Mucosa of stomach (tissue), 1 donor: Measurements from ENCODE around the gene STAP2.
A peak's percentile ranks its signal among the peaks of the same experiment; 100 is the strongest.

ENCODE experiments used
- H3K27me3 ChIP-seq: one replicate; pipeline ENCODE4 v1.7.0; 2013; ENCODE audit warnings: mild to moderate bottlenecking, low read length; ENCODE audit not compliant: control insufficient read depth, insufficient read depth
- H3K36me3 ChIP-seq: one replicate; pipeline ENCODE4 v1.7.0; 2013; ENCODE audit warnings: low read length; ENCODE audit not compliant: control insufficient read depth, insufficient read depth
- H3K4me1 ChIP-seq: one replicate; pipeline ENCODE4 v1.7.0; 2013; ENCODE audit warnings: mild to moderate bottlenecking, low read length; ENCODE audit not compliant: control insufficient read depth, insufficient read depth
- H3K4me3 ChIP-seq: one replicate; pipeline ENCODE4 v1.7.0; 2013; ENCODE audit warnings: low read length
- H3K9ac ChIP-seq: one replicate; pipeline ENCODE4 v1.7.0; 2013; ENCODE audit warnings: mild to moderate bottlenecking, low read length, moderate library complexity
- H3K9me3 ChIP-seq: one replicate; pipeline ENCODE4 v1.7.0; 2013; ENCODE audit warnings: mild to moderate bottlenecking, low read length, moderate library complexity; ENCODE audit not compliant: control insufficient read depth
- donor health status: Pancreatic carcinoma.

The STAP2 gene

DNA sequence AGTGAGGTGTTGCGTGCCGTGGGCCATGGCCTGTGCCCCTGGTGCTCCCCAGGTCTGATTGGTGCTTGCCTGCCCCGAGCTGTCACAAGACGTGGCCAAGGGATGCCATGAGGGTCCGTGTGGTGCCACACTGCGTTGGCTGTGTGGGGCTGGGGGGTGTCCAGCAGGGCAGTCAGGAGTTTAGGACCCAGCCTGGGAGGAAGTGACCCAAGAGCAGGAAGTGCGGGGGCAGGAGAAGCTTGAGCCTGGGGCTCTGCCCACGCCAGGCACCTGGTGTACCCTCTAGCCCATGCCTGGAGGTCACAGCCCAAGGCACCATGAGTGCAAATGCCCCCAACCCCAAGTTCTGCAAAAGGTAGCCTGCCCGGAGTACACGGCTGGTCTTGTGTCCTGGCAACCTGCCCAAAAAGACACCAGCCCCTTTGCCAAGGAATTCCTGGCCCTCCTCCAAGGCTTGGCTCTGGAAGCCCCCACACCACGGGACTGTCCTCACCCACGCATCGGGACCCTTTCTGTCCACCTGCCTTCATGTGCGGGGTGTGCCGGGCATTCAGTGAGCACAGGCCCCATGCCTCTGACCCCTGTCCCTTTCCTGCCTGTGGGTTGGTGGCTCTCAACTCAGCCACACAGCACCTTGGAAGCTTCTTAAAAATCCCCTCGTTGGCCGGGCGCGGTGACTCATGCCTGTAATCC lies 29.6 kb upstream of the STAP2 start:
- Histone ChIP-seq H3K27me3 (no peaks in the 10 kb centered on the region), H3K4me1 (peaks cover 43% of the 10 kb centered on the region), H3K9ac (peak overlapping the region; percentile 50), H3K9me3 (no peaks in the 10 kb centered on the region), H3K4me3 (no peak overlapping the region), H3K36me3 (peaks cover 10% of the 10 kb centered on the region)

DNA sequence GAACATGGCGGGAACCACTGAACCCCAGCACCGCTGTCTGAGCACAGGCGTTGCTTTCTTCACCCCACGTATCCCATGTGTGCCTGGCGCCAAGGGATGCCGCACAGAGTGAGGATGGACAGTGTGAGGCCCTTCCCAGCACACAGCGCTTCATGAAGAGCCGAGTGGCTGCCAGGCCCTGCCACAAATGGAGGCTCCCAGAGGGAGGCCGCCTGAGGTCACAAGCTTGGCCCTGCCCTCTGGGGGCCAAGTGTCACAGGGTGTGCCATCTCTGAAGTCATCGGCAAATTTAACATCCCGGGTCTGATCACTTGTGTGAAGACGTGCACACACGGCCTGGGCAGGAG lies 29.1 kb upstream of the STAP2 start:
- Histone ChIP-seq H3K36me3 (peaks cover 15% of the 10 kb centered on the region), H3K9ac (no peak overlapping the region), H3K4me1 (peaks cover 38% of the 10 kb centered on the region), H3K4me3 (no peak overlapping the region), H3K9me3 (no peaks in the 10 kb centered on the region), H3K27me3 (no peaks in the 10 kb centered on the region)

DNA sequence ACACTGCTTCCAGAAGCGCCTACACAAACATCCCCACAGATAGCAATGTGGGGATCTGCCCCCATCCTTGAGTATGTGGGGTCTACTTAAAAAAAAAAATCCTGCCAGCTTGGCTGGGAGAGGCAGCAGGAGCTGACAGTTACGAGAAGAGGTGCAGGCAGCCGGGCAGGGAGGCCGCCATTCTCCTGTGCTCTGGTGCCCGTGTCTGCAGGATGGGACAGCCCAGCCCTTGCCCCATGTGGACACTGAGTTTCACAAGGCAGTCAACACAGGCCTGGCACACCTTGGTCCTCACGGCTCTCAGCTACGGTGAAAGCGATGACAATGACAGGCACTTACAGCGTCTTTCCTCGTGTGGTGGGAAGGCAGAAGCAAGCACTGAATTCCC lies 28.7 kb upstream of the STAP2 start:
- Histone ChIP-seq H3K27me3 (no peaks in the 10 kb centered on the region), H3K36me3 (peaks cover 19% of the 10 kb centered on the region), H3K9ac (no peak overlapping the region), H3K9me3 (no peaks in the 10 kb centered on the region), H3K4me1 (peaks cover 34% of the 10 kb centered on the region), H3K4me3 (no peak overlapping the region)

DNA sequence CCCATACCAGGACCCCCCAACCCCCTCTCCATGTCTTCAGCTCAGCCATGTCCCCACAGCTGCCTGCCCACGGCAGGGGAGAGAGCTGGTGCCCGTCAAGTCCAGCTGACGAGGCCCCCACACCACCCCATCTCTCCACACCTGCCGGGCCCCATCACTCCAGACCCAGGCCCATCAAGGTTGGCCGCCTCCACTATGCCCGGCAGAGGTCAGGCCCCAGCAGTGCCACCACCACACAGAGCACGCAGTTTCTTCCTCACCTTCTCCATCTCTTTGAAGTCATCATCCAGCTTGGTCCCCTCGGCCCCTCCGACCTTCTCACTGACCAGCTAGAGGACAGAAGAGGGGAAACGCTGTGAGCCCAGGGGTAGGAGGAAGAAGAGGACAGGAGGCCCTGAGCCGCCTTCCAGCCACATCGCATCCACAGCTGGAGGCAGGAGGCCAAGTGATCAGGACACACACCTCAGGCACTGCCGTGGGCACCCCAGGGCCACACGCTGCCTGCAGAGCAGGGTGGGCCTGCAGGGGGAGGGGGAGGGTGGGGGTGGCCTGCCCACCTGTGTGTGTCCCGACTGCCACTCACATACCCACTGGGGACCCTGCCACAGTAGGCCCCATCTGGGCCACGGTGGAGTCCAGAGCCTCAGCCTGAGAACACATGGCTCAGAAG lies 28.2 kb upstream of the STAP2 start:
- H3K4me3 ChIP-seq = no peak overlapping the region
- H3K9ac ChIP-seq = no peak overlapping the region
- no peaks in the 10 kb centered on the region for H3K9me3 ChIP-seq
- no peaks in the 10 kb centered on the region for H3K27me3 ChIP-seq
- peaks cover 34% of the 10 kb centered on the region for H3K4me1 ChIP-seq
- H3K36me3 ChIP-seq = peaks cover 20% of the 10 kb centered on the region

DNA sequence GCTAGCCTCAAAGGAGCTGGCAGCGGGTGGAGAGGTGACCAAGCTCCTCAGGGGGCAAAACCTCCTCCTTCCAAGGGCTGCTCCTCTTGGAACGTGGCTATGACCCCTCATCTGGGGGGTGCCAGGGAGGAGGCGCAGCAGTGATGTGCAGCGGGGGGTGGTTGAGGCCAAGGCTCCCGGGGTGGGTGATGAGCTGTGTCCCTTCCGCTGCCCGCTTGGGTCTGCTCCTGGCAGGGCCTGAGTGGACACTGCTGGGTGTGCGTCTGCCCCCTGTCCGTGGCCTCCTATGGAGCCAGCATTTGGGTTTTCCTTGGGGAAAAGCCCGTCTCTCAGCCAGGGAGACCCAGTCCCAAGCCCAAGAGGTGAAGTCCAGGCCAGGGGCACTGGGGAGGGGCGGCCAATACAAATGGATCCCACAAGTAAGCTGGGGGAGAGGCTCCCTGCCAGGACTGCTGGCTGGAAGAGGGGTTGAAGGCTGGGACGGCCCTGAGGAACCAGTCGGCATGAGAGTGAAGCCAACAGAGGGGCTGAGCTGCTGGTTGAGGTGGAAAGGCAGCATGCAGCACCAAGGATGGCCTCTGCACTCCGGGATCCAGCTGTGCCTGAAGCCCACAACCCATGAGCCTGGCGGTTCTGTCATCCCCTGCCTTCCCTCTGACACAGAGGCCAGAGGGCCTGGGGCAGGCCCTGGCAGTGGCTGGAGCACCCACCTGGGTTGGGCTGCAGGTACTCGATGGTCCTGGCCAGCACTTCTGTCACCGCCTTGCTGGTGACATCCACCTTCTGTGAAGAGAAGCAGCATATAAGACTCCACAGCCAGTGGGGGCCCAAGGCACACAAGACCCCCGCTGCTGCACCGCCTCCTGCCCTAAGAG lies 27.4 kb upstream of the STAP2 start:
- Histone ChIP-seq H3K4me3 (no peak overlapping the region), H3K36me3 (peaks cover 20% of the 10 kb centered on the region), H3K27me3 (no peaks in the 10 kb centered on the region)

DNA sequence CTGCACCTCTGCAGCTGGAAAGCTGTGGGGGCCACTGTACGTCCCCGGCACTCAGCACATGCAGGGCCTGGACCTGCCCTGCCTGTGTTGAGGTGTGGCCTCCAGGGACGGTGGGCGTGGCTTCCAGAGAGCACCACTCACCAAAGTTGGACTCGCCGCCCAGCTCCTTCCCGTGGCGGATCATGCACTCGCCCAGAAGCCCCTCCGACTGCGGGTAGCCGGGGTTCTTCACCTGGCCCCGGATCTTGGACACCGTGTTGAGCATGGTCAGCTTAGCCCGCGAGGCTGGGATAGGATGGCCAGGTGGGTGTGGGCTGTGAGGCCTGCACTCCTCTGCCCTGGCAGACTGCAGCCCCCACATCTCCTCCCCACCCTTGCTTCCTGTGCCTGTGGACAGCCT lies 26.7 kb upstream of the STAP2 start:
- Histone ChIP-seq H3K27me3 (no peaks in the 10 kb centered on the region), H3K9ac (no peak overlapping the region), H3K4me1 (peaks cover 26% of the 10 kb centered on the region), H3K9me3 (no peaks in the 10 kb centered on the region), H3K36me3 (peaks cover 20% of the 10 kb centered on the region), H3K4me3 (no peak overlapping the region)

More for the DNA sequence above, 27.4 kb upstream of the STAP2 start:
- no peak overlapping the region for H3K9ac ChIP-seq
- peaks cover 30% of the 10 kb centered on the region for H3K4me1 ChIP-seq
- no peaks in the 10 kb centered on the region for H3K9me3 ChIP-seq

DNA sequence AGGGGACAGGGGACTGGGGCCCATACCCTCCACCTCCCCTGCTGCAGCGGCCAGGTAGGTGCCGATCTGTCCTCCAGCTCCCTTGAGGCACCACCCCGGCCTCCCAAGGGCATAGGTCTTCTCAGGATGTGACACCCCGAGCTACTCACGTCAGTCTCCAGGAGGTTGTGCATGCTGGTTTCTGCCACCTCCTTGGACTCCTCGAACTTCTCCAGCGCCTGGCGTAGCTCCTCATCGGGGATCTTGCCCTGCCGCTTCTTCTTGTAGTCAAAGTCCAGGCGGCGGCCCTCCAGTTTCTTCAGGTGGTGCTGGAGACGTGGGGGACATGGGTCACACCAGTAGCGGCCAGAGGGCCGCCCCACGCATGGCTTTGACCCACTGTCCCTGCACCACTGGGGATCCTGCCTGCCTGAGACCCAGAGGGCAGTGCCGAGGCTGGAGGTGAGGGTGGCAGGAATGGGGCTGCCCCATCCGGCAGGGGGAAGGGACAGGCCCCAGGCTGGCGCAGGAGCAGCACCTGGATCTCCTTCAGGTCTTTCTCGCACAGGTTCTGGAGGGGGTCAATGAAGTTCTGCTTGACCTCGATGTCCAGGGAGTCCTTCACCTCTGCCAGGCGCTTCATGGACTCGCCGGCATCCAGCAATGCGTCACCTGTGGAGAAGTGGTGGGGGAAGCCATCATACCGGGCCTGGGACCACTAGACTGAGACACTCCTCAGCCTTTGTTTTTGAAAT lies 25.1 kb upstream of the STAP2 start:
- H3K36me3 ChIP-seq = peaks cover 20% of the 10 kb centered on the region
- H3K4me1 ChIP-seq = peaks cover 10% of the 10 kb centered on the region
- no peak overlapping the region for H3K4me3 ChIP-seq
- H3K27me3 ChIP-seq = no peaks in the 10 kb centered on the region
- no peak overlapping the region for H3K9ac ChIP-seq
- H3K9me3 ChIP-seq = no peaks in the 10 kb centered on the region

DNA sequence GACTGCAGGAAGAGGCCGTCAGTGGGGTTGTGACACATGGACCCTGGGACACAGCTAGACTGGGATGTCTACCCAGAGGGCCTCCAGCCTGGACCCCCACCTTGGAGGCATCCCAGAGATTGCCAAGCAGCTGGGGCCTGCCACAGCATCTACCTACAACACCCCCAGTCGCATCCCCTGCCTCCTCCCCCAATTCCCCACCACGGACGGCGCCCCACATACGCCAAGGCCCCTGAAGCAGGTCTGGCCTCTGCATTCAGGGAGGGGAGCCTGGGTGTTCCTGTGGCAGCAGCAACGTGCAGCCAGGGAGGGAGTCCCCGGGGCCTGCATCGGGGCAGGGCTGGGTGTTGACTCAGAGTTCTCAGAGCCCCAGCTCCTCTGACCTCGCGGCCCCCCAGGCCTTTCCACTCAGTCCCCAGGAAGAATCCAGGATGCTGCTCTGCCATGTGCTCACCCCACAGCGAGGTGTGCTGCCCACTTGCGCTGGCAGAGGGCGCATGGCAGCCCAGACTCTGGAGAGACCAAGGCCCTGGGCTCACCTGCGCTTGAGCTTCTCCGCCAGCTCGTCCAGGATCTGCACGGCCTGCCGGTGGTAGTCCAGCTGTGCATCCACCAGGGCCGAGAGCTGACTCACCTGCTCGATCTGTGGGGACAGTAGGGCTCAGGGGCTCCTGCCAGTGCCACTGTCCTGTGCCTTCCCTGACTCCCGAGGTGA lies 24.4 kb upstream of the STAP2 start:
- no peak overlapping the region for H3K4me3 ChIP-seq
- H3K4me1 ChIP-seq = peaks cover 3% of the 10 kb centered on the region
- no peaks in the 10 kb centered on the region for H3K27me3 ChIP-seq
- H3K9me3 ChIP-seq = no peaks in the 10 kb centered on the region
- H3K9ac ChIP-seq = no peak overlapping the region
- peaks cover 20% of the 10 kb centered on the region for H3K36me3 ChIP-seq

DNA sequence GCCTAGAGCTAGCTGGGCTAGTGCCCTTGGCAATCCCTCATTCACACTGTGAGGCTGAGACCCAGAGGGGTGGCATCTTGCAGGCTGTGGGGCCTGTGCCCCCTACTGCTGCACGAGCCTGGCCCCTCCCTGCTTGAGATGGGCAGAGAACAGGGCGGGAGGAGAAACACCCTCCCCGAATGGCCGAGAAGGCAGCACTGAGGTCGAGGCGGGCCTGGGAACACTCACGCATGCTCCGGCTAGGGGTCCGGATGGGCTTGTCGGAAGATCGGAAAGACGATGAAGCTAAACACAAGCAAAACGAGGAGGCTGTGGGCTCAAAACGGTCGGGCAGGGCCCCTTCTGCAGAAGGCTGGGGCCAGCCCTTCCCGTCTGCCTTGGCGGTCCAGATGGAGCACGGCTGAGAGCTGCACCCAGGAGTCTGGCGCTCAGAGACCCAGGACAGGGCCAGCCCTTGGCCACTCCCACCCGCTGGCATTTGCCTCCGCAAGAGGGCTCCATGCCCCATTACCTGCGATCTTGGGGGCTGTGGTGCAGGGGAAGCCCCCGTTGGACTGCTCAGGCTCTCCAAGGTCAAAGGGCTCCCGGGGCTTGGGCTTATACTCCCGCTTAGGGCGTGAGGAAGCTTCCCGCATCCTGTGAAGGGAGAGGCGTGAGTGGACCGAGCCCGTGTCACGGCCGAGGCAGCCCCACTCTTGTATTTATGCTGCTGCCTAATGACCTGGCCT lies 23.6 kb upstream of the STAP2 start:
- H3K36me3 ChIP-seq = peaks cover 20% of the 10 kb centered on the region
- H3K4me3 ChIP-seq = no peak overlapping the region
- no peaks in the 10 kb centered on the region for H3K4me1 ChIP-seq
- H3K27me3 ChIP-seq = no peaks in the 10 kb centered on the region
- H3K9ac ChIP-seq = no peak overlapping the region
- H3K9me3 ChIP-seq = no peaks in the 10 kb centered on the region

DNA sequence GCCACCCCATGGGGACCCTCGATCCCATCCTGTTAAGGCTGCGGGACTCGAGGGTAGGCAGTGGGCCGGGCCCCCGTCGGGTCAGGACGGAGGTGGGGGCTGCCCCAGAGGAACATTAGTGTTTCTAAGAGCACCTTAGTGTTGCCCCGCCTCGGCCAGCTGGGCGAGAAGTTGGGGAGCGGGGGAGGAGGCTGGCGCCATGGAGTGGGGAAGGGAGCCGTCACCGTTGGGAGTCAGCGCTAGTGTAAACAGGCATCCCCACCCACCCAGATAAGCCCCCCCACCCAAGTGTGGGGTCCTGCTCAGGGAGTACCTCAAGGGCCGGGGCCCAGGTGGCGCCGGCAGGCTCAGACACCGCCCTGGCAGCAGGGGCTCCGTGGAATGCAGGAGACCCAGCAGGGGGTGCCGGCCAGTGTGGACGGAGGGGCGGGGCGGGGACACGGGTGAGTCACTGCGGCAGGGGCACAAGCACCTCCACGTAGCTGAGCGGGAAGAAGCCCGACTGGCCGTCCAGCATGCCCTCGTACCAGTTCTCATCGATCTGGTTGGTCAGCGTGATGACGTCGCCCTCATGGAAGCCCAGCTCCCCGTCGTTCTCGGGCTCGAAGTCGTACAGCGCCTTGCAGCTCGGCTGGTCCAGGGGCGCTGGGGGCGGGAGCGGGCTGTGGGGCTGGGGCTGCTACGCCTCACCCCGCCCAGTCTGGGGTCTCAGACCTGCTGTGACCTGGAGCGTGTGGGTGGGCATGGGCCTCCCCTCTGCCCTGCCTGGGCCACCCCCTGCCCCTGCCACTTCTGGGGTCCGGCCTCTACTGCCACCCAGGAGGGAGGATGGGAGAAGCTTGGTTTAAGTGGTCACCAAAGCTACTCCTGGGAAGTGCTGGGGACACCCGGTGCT lies 22.8 kb upstream of the STAP2 start:
- Histone ChIP-seq H3K9ac (no peak overlapping the region), H3K36me3 (peaks cover 20% of the 10 kb centered on the region), H3K4me3 (no peak overlapping the region), H3K27me3 (no peaks in the 10 kb centered on the region), H3K9me3 (no peaks in the 10 kb centered on the region), H3K4me1 (no peaks in the 10 kb centered on the region)
